Nephron (organoid): ENCODE measurements around the gene MEGF6.

Source experiments
- H3K27ac Mint-ChIP-seq, 3 experiments: 2 replicates each; pipeline ENCODE4 v1.8.0; 2020; ENCODE audit warnings: mixed read lengths in 3 of 3, mild to moderate bottlenecking in 2 of 3, moderate library complexity in 1 of 3
- H3K27me3 Mint-ChIP-seq: 2 replicates; pipeline ENCODE4 v1.8.0; 2021; ENCODE audit warnings: low read depth, mild to moderate bottlenecking, moderate library complexity, mixed read lengths
- H3K36me3 Mint-ChIP-seq: 2 replicates; pipeline ENCODE4 v1.8.0; 2020; ENCODE audit warnings: low read depth, mixed read lengths
- H3K4me1 Mint-ChIP-seq: 2 replicates; pipeline ENCODE4 v1.8.0; 2020; ENCODE audit warnings: mixed read lengths
- H3K4me3 Mint-ChIP-seq, 3 experiments: 2 replicates each; pipeline ENCODE4 v1.8.0; 2020; ENCODE audit warnings: mild to moderate bottlenecking in 3 of 3, mixed read lengths in 3 of 3, moderate library complexity in 2 of 3
- H3K9me3 Mint-ChIP-seq: 2 replicates; pipeline ENCODE4 v1.8.0; 2020; ENCODE audit warnings: mixed read lengths
- CTCF ChIP-seq, 3 experiments: fragments of 200-600 bp; sonication (generic); IDR thresholded peaks; one replicate each; pipeline ENCODE4 v1.5.0; 2021; ENCODE audit warnings: antibody characterized with exemption in 3 of 3; ENCODE audit not compliant: unreplicated experiment in 3 of 3

MEGF6 gene

GRCh38 chr1:3482378-3482849 is 128.9 kb downstream of the MEGF6 start:
- TF ChIP-seq CTCF (IDR thresholded peaks at IDR 0.05; ENCODE audit: unreplicated experiment in 3 of 3), result no peak
- Mint-ChIP-seq H3K4me1 (no peaks in the 10 kb centered on the region), H3K27ac (no peak overlapping the region), H3K9me3 (peaks cover 12% of the 10 kb centered on the region), H3K36me3 (peaks cover 8% of the 10 kb centered on the region), H3K27me3 (peaks cover 5% of the 10 kb centered on the region), H3K4me3 (no peak overlapping the region)

- Mint-ChIP-seq H3K4me3 (no peak overlapping the region), H3K9me3 (peaks cover 10% of the 10 kb centered on the region), H3K36me3 (peaks cover 8% of the 10 kb centered on the region), H3K27me3 (peaks cover 5% of the 10 kb centered on the region), H3K27ac (no peak overlapping the region), H3K4me1 (no peaks in the 10 kb centered on the region)
- TF ChIP-seq CTCF (IDR thresholded peaks at IDR 0.05; ENCODE audit: unreplicated experiment in 3 of 3), result no peak
Measured at GRCh38 chr1:3481836-3482375, 129.4 kb downstream of the MEGF6 start.

- TF ChIP-seq CTCF (IDR thresholded peaks at IDR 0.05; ENCODE audit: unreplicated experiment in 3 of 3), result no peak
- Mint-ChIP-seq H3K4me3 (no peak overlapping the region), H3K27me3 (peaks cover 5% of the 10 kb centered on the region), H3K36me3 (peaks cover 7% of the 10 kb centered on the region), H3K9me3 (peaks cover 8% of the 10 kb centered on the region), H3K4me1 (no peaks in the 10 kb centered on the region), H3K27ac (no peak overlapping the region)
Measured at GRCh38 chr1:3481046-3481445, 130.3 kb downstream of the MEGF6 start.

- Mint-ChIP-seq H3K9me3 (peaks cover 5% of the 10 kb centered on the region), H3K36me3 (peaks cover 3% of the 10 kb centered on the region), H3K27me3 (peaks cover 5% of the 10 kb centered on the region), H3K4me1 (no peaks in the 10 kb centered on the region), H3K4me3 (no peak overlapping the region), H3K27ac (no peak overlapping the region)
- no peak for TF ChIP-seq CTCF (IDR thresholded peaks at IDR 0.05; ENCODE audit: unreplicated experiment in 3 of 3)
Measured at GRCh38 chr1:3480369-3480719, 131.0 kb downstream of the MEGF6 start.

GRCh38 chr1:3479511-3480368 is 131.6 kb downstream of the MEGF6 start:
- peaks cover 5% of the 10 kb centered on the region for H3K27me3 Mint-ChIP-seq
- no peaks in the 10 kb centered on the region for H3K4me1 Mint-ChIP-seq
- H3K36me3 Mint-ChIP-seq, result no peaks in the 10 kb centered on the region
- peaks cover 2% of the 10 kb centered on the region for H3K9me3 Mint-ChIP-seq
- no peak overlapping the region for H3K27ac Mint-ChIP-seq
- H3K4me3 Mint-ChIP-seq, result no peak overlapping the region
- no peak for TF ChIP-seq CTCF (IDR thresholded peaks at IDR 0.05; ENCODE audit: unreplicated experiment in 3 of 3)

GRCh38 chr1:3478187-3478586 is 133.1 kb downstream of the MEGF6 start:
- H3K9me3 Mint-ChIP-seq, result no peaks in the 10 kb centered on the region
- H3K36me3 Mint-ChIP-seq, result no peaks in the 10 kb centered on the region
- no peaks in the 10 kb centered on the region for H3K27me3 Mint-ChIP-seq
- H3K4me3 Mint-ChIP-seq, result no peak overlapping the region
- peaks cover 8% of the 10 kb centered on the region for H3K4me1 Mint-ChIP-seq
- TF ChIP-seq CTCF (IDR thresholded peaks at IDR 0.05; ENCODE audit: unreplicated experiment in 3 of 3), result no peak
- H3K27ac Mint-ChIP-seq, result no peak overlapping the region
